ENCODE measurements around the gene ATF7IP2.
"Not testable (repeated sequence)": the region's sequence is repeated elsewhere in the genome, so short reads cannot be mapped to it uniquely, and the experiment has no call there.

The ATF7IP2 gene

DNA sequence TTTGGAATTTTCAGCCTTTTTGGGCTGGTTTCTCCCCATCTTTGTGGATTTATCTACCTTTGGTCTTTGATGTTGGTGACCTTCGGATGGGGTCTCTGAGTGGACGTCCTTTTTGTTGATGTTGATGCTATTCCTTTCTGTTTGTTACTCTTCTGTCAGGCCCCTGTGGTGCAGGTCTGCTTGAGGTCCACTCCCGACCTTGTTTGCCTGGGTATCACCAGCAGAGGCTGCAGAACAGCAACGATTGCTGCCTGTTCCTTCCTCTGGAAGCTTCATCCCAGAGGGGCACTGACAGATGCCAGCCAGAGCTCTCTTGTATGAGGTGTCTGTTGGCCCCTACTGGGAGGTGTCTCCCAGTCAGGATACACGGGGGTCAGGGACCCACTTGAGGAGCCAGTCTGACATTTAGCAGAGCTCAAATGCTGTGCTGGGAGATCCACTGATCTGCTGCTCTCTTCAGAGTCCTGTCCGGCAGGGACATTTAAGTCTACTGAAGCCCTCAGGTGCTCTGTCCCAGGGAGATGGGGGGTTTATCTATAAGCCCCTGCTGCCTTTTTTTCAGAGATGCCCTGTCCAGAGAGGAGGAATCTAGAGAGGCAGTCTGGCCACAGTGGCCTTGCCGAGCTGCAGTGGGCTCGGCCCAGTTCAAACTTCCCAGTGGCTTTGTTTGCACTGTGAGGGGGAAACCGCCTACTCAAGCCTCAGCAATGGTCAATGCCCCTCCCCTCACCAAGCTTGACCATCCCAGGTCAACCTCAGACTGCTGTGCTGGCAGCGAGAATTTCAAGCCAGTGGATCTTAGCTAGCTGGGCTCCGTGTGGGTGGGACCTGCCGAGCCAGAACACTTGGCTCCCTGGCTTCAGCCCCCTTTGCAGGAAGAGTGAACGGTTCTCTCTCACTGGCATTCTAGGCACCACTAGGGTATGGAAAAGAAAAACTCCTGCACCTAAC lies 66.6 kb downstream of the ATF7IP2 start:
- not testable (repeated sequence) for DNase-seq

DNA sequence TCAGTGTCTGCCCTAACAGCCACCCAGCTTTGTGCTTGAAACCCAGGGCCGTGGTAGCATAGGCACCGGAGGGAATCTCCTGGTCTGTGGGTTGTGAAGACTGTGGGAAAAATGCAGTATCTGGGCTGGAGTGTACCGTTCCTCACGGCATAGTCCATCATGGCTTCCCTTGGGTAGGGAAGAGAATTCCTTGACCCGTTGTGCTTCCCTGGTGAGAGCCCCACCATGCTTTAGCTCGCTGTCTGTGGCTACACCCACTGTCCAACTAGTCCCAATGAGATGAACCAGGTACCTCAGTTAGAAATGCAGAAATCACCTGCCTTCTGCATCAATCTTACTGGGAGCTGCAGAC lies 67.3 kb downstream of the ATF7IP2 start:
- DNase-seq, result no peak

GRCh38 chr16:10465821-10466220 lies 80.0 kb downstream of the ATF7IP2 start:
- peak; percentile 32 for DNase-seq

DNA sequence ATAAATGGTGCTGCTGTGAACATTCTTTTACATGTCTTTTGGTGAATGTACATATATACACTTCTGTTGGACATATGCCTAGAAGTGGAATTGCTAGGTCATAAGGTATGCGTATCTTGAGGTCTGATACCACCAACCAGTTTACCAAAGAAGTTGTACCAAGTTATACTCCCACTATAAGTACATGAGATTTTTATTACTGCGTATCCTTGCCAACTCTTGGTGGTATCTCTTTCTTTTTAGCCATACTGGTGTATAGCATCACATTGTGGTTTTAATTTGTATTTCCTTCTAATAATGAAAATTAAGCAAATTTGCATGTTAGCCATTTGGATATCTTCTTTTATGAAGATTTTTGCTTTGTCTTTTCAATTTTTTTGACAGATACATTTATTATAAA lies 80.5 kb downstream of the ATF7IP2 start:
- DNase-seq, result no peak

GRCh38 chr16:10466861-10467260 lies 81.0 kb downstream of the ATF7IP2 start:
- no peak for DNase-seq

DNA sequence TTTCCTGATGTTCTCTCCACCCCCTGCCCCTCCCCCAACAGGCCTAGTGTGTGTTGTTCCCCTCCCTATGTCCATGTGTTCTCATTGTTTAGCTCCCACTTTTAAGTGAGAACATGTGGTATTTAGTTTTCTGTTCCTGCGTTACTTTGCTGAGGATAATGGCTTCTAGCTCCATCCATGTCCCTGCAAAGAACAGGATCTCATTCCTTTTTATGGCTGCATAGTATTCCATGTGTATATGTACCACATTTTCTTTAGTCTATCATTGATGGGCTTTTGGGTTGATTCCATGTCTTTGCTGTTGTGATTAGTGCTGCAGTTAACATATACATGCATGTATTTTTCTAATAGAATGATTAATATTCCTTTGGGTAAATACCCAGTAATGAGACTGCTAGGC lies 90.8 kb downstream of the ATF7IP2 start:
- not testable (repeated sequence) for DNase-seq

- DNase-seq, result no peak
Measured at GRCh38 chr16:10480151-10480550, 94.3 kb downstream of the ATF7IP2 start.

DNA sequence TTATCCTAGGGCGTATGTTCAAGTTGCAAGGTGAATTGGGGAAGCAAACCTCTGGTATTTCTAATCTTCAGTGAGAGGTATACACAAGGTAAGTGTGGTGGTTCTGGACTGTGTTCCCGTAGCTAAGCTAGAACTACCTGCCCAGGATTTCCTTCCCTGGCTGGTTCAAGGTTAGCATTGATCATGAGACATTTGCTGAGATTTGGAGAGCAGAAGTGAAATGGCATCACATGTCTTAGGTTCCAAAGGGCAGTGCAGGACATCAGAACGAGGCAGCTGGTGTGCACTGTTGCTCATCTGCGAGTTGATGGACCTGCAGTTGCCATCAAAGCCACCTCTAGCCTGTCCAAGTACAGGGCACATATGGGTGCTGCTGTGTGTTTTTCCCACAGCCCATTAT lies 99.3 kb downstream of the ATF7IP2 start:
- no peak for DNase-seq

- DNase-seq, result no peak
Measured at GRCh38 chr16:10485698-10486382, 100.0 kb downstream of the ATF7IP2 start.

DNA sequence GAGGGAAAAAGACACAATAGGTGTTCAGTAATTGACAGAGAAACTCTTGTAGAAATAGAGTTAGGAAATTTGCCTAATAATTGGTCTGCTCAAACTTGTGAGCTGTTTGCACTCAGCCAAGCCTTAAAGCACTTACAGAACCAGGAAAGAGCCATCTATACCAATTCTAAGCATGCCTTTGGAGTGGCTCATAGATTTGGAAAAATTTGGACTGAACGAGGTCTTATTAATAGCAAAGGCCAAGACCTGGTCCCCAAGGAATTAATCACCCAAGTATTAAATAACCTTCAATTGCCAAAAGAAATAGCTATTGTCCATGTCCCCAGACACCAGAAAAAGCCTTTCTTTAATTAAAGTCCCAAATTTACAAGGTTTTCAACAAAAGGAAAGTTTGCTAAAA lies 104.3 kb downstream of the ATF7IP2 start:
- peak; percentile 38 for DNase-seq

DNA sequence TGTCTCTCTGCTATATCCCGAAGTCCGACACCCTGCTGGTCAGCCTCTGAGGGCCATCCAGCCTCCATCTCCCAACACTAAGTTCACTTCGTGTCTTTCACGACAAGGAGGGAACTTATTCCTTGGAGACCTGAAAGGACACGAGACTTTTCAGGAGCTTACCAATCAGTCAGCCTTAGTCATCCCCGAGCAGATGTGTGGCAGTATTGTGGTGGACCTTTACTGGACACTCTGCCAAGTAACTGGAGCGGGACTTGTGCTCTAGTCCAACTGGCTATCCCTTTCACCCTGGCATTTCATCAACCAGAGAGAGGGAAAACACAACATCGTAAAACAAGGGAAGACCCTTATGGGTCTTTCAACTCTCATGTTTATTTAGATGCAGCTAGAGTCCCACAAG lies 107.4 kb downstream of the ATF7IP2 start:
- DNase-seq, result no peak

DNA sequence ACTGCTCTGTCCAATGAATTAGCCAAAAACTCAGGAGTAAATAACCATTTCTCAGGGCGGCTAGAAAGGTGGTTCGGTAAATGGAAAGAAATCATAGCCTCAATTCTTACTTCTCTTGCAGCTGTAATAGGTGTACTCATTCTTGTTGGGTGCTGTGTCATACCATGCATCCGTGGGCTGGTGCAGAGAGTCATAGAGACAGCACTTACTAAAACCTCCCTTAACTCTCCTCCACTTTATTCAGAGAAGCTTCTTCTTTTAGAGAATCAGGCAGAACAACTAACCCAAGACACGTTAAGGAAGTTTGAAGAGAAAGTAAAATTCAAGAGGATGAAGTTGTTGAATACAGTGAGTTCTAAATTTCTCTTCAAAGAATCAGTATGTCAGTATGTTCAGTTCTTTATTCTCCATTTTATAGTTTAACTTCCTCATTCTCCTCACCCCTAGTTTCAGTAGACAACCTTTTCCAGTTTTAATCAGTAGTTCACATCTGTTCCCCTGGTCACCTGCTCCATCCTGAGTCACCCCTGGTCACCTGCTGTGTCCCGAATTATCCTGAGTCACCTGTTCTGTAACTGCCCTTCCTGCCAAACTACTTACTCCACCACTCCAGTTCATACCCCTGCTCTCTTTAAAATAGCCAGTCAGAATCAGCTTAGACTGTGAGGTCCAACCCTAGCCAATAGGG lies 108.6 kb downstream of the ATF7IP2 start:
- DNase-seq, result no peak

DNA sequence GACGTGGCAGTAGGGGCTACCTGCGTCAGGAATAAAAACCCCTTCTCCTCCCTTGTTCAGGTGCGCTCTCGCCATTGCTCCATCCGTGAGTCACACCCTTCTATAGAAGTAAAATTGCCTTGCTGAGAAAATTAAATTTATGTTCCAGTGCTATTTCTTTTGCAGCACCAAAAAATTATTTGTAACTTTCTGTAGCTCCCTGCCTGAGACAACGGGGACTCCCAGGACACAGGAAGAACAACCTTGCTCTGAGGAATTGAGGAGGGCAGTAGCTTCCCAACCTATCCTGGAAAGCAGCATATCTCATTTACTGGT lies 109.1 kb downstream of the ATF7IP2 start:
- no peak for DNase-seq

DNA sequence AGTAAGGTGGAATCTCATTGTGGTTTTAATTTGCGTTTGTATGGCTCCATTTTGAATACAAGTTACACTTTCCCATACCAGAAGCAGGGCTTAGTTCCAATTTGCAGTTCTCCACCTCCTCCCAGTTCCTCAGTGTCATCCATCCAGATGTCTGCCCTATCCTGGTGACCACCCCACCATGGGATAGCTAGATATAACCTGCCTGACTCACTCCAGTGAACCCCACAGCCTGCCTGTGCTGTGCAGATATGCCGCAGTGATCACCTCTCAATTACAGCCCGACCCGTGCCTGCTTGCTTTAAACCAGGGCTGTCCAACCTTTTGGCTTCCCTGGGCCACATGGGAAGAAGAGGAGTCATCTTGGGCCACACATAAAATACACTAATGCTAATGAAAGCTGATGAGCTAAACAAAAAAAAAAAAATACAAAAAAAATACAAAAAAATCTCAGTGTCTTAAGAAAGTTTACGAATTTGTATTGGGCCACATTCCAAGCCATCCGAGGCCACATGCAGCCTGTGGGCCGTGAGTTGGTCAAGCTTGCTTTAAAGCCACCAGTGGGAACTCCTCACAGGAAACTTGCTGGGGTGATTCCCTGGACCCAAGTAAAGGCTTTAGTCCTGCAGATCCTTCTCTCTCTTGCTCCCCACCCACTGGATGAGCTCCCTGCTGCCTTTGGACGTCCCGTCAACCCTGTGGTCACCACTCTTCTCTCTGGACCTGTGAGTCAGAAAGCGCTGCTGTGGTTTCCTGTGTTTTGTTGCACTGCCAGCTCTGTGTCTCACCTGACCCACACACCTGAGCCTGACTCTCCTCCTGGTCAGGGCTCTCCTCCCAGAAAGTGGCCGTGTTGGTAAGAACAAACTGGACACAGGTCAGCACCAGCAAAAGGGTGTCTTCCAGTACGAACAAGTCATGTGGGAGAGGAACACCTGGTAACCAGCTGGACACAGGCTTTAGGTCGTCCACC lies 111.6 kb downstream of the ATF7IP2 start:
- no peak for DNase-seq

DNA sequence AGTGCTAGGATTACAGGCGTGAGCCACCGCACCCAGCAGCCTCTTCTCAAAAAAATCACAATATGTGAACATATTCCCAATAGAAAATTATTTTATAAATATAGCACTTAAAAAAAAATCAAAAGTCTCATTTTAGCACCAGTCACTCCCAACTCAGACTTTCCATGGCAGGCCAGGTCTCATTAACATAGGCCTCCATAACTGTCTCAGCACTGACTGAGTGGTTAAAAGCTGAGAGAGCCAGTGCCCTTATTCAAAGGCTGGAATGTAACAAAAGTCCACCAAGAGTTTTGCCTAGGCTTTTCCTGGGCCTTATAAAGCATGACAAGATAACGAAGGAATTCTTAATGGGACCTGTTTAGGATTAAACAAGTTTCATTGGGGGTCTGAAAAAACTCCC lies 114.7 kb downstream of the ATF7IP2 start:
- no peak for DNase-seq

- no peak for DNase-seq
Measured at GRCh38 chr16:10501016-10501607, 115.3 kb downstream of the ATF7IP2 start.

DNA sequence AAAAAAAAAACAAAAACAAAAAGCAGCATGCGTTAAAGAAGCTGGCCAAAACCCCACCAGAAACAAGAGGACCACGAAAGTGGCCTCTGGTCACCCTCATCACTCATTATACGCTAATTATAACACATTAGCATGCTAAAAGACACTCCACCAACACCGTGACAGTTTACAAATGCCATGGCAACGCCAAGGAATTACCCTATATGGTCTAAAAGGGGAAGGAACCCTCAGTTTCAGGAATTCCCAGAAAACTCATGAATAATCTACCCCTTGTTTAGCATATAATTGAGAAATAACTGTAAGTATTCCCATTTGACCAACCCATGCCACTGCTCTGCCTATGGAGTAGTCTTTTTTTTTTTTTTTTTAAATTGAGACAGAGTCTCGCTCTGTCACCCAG lies 116.9 kb downstream of the ATF7IP2 start:
- no peak for DNase-seq

- no peak for DNase-seq
Measured at GRCh38 chr16:10504404-10504885, 118.6 kb downstream of the ATF7IP2 start.

DNA sequence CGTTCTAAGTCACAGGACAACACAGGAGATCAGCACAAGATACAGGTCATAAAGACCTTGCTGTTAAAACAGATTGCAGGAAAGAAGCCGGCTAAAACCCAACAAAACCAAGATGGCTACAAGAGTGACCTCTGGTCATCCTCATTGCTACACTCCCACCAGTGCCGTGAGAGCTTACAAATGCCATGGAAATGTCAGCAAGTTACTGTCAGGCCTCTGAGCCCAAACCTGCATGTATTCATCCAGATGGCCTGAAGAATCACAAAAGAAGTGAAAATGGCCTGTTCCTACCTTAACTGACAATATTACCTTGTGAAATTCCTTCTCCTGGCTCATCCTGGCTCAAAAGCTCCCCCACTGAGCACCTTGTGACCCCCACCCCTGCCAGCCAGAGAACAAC lies 119.4 kb downstream of the ATF7IP2 start:
- not testable (repeated sequence) for DNase-seq

- peak; percentile 73 for DNase-seq
Measured at GRCh38 chr16:10509534-10510025, 123.7 kb downstream of the ATF7IP2 start.

DNA sequence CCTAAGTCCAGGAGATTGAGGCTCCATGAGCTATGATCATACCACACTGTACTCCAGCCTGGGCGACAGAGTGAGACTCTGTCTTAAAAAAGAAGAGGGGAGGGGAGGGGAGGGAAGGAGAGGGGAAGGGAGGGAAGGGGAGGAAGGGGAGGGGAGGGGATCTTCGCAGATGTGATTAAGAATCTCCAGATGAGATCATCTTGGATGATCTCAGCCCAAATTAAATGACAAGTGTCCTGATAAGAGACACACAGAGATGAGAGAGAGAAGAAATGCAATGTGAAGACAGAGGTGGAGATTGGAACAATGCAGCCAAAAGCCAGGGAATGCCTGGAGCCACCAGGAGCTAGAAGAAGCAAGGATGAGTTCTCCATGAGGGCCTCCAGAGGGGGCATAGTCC lies 124.4 kb downstream of the ATF7IP2 start:
- no peak for DNase-seq

DNA sequence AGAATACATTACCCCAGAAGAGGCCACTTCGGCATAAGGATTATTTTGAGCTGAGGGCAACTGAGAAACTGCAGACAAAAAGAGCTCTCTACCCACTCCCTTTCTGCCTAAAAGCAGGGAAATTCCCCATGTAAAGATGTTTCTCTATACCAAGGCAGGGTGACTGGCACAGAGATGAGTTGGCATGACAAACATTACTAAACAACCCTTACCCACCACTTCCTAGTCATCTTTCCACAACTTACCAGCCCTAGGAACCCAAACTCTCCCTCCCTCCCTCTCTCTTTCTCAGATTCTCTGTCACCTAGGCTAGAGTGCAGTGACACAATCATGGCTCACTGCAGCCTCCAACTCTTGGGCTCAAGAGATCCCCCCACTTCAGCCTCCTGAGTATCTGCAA lies 126.0 kb downstream of the ATF7IP2 start:
- no peak for DNase-seq

All from fibroblast of skin of back (primary cell).